GM12873 (cell line): ENCODE results near the gene TMEM235.

Experiments
- CTCF ChIP-seq: IDR thresholded peaks from 2 replicates; pipeline ENCODE4 v1.5.1; 2012; ENCODE audit warnings: low read depth, mild to moderate bottlenecking, moderate library complexity, low read length, control low read depth; ENCODE audit not compliant: insufficient read depth; ENCODE audit errors: missing control alignments

The TMEM235 gene

GRCh38 chr17:78228176-78228575 lies 3.3 kb upstream of the TMEM235 start:
- no peak for TF ChIP-seq CTCF

GRCh38 chr17:78230252-78230962 lies 1.0 kb upstream of the TMEM235 start:
- no peak for TF ChIP-seq CTCF

- TF ChIP-seq CTCF, result no peak
Observed at GRCh38 chr17:78231991-78232858, 794 bp downstream of the TMEM235 start.

- no peak for TF ChIP-seq CTCF
Observed at GRCh38 chr17:78232859-78233173, 1.4 kb downstream of the TMEM235 start.

- TF ChIP-seq CTCF, result no peak
Observed at GRCh38 chr17:78233678-78234077, 2.2 kb downstream of the TMEM235 start.

- TF ChIP-seq CTCF, result no peak
Observed at GRCh38 chr17:78234261-78234865, 2.9 kb downstream of the TMEM235 start.

GRCh38 chr17:78235885-78236284 lies 4.5 kb downstream of the TMEM235 start:
- TF ChIP-seq CTCF, result no peak
